Measurements from ENCODE around the gene MYO5B. TPM values are rescaled to one million over a fixed set of nuclear protein-coding genes. Genes with fewer than 3 reads are reported as not detected.

The MYO5B gene
- total RNA-seq, 4 donors from 2014 or later: 2.0 to 13.9 (median 5.3) TPM

- H3K36me3 ChIP-seq: no peaks in the 10 kb centered on the region
- intact Hi-C loops (cut with DNase I): no loop called here
- peaks cover 0 to 39% (median 33%) of the 10 kb centered on the region in 4 donors for H3K4me1 ChIP-seq
- H3K27me3 ChIP-seq: no peaks in the 10 kb centered on the region
- no peak for TF ChIP-seq POLR2A (IDR thresholded peaks at IDR 0.05; ENCODE audit: low read depth)
- no peak for TF ChIP-seq EP300 (IDR thresholded peaks at IDR 0.05)
- no peak for TF ChIP-seq POLR2AphosphoS5 (IDR thresholded peaks at IDR 0.05)
- no peak for TF ChIP-seq CTCF (IDR thresholded peaks at IDR 0.05)
- H3K27ac ChIP-seq (replicated peaks in 1 of 4): no peak overlapping the region
- H3K9me3 ChIP-seq: no peaks in the 10 kb centered on the region
- WGBS: 77% methylated on average over 3 of the region's 3 CpGs
- H3K4me3 ChIP-seq: no peak overlapping the region
- no peak for DNase-seq (ENCODE audit: extremely low spot score)
Measured at GRCh38 chr18:50008306-50008705, 186.6 kb downstream of the MYO5B start.

- intact Hi-C loops (cut with DNase I): no loop called here
- WGBS: no CpG with 5 or more reads among the region's 2 CpGs
- Histone ChIP-seq H3K27ac (replicated peaks in 1 of 4) (no peak overlapping the region), H3K4me1 (peaks cover 0 to 21% (median 16%) of the 10 kb centered on the region in 4 donors), H3K27me3 (no peaks in the 10 kb centered on the region), H3K36me3 (no peaks in the 10 kb centered on the region), H3K9me3 (no peaks in the 10 kb centered on the region), H3K4me3 (no peak overlapping the region)
- no peak for DNase-seq (ENCODE audit: extremely low spot score)
- no peak for TF ChIP-seq POLR2AphosphoS5 (IDR thresholded peaks at IDR 0.05)
- no peak for TF ChIP-seq POLR2A (IDR thresholded peaks at IDR 0.05; ENCODE audit: low read depth)
- no peak for TF ChIP-seq CTCF (IDR thresholded peaks at IDR 0.05)
- TF ChIP-seq EP300 (IDR thresholded peaks at IDR 0.05): no peak
Measured at GRCh38 chr18:50006470-50007046, 188.4 kb downstream of the MYO5B start.

- Histone ChIP-seq H3K27ac (replicated peaks in 1 of 4) (no peak overlapping the region), H3K27me3 (no peaks in the 10 kb centered on the region), H3K36me3 (no peaks in the 10 kb centered on the region), H3K4me3 (no peak overlapping the region), H3K4me1 (no peaks in the 10 kb centered on the region), H3K9me3 (no peaks in the 10 kb centered on the region)
- intact Hi-C loops (cut with DNase I): no loop called here
- no peak for TF ChIP-seq POLR2A (IDR thresholded peaks at IDR 0.05; ENCODE audit: low read depth)
- no peak for TF ChIP-seq EP300 (IDR thresholded peaks at IDR 0.05)
- TF ChIP-seq CTCF (IDR thresholded peaks at IDR 0.05): no peak
- no peak for TF ChIP-seq POLR2AphosphoS5 (IDR thresholded peaks at IDR 0.05)
- DNase-seq (ENCODE audit: extremely low spot score): no peak
- WGBS: 71% methylated on average over 4 of the region's 4 CpGs
Measured at GRCh38 chr18:50004013-50004412, 190.9 kb downstream of the MYO5B start.

- Histone ChIP-seq H3K4me3 (no peak overlapping the region), H3K27ac (replicated peaks in 1 of 4) (no peak overlapping the region), H3K4me1 (no peaks in the 10 kb centered on the region), H3K9me3 (no peaks in the 10 kb centered on the region), H3K36me3 (no peaks in the 10 kb centered on the region), H3K27me3 (no peaks in the 10 kb centered on the region)
- no peak for DNase-seq (ENCODE audit: extremely low spot score)
- intact Hi-C loops (cut with DNase I): no loop called here
- 83% methylated on average over 2 of the region's 2 CpGs for WGBS
- TF ChIP-seq POLR2A (IDR thresholded peaks at IDR 0.05; ENCODE audit: low read depth) (no peak), POLR2AphosphoS5 (IDR thresholded peaks at IDR 0.05) (no peak), EP300 (IDR thresholded peaks at IDR 0.05) (no peak), CTCF (IDR thresholded peaks at IDR 0.05) (no peak)
Measured at GRCh38 chr18:50002781-50003180, 192.2 kb downstream of the MYO5B start.

GRCh38 chr18:50000227-50000626, 194.7 kb downstream of the MYO5B start:
- H3K27me3 ChIP-seq: no peaks in the 10 kb centered on the region
- no peak overlapping the region for H3K4me3 ChIP-seq
- no peaks in the 10 kb centered on the region for H3K9me3 ChIP-seq
- 88% methylated on average over 5 of the region's 5 CpGs for WGBS
- no peak for DNase-seq (ENCODE audit: extremely low spot score)
- H3K27ac ChIP-seq (replicated peaks in 1 of 4): no peak overlapping the region
- intact Hi-C loops (cut with DNase I): no loop called here
- H3K4me1 ChIP-seq: no peaks in the 10 kb centered on the region
- no peaks in the 10 kb centered on the region for H3K36me3 ChIP-seq
- no peak for TF ChIP-seq CTCF (IDR thresholded peaks at IDR 0.05)
- TF ChIP-seq POLR2AphosphoS5 (IDR thresholded peaks at IDR 0.05): no peak

Measured in esophagus muscularis mucosa (tissue), 4 donors.